ENCODE data around the gene BTLA. TPM values are rescaled to one million over a fixed set of nuclear protein-coding genes. Genes with fewer than 3 reads are reported as not detected.

BTLA gene
- polyA plus RNA-seq, 1 experiment, result not detected

GRCh38 chr3:112508860-112509259 is 9.6 kb upstream of the BTLA start:
- peaks cover 3% of the 10 kb centered on the region for H3K27me3 ChIP-seq (ENCODE audit: control insufficient read depth, insufficient read depth, low read length)
- CTCF ChIA-PET, result interaction anchor here (0.6 kb wide), 1 partner anchor 361 kb away, joined by 3 read pairs; no protein-coding TSS in a partner anchor
- POLR2A ChIA-PET, result no interaction called here

GRCh38 chr3:112508261-112508660 is 9.0 kb upstream of the BTLA start:
- Histone ChIP-seq H3K27ac (ENCODE audit: low read depth, low read length) (no peak overlapping the region), H3K4me3 (ENCODE audit: low read depth, low read length) (no peak overlapping the region), H3K9me3 (ENCODE audit: control insufficient read depth, insufficient read depth, low read length) (no peaks in the 10 kb centered on the region), H3K27me3 (ENCODE audit: control insufficient read depth, insufficient read depth, low read length) (peaks cover 5% of the 10 kb centered on the region)
- TF ChIP-seq CTCF (IDR thresholded peaks at IDR 0.05; ENCODE audit: low read depth, low read length), result no peak
- ChIA-PET POLR2A (no interaction called here), CTCF (interaction anchor here (0.6 kb wide), 1 partner anchor 360 kb away, joined by 3 read pairs; no protein-coding TSS in a partner anchor)
- DNase-seq (ENCODE audit: low read depth, low spot score), result no peak

More at GRCh38 chr3:112508860-112509259, 9.6 kb upstream of the BTLA start:
- Histone ChIP-seq H3K9me3 (ENCODE audit: control insufficient read depth, insufficient read depth, low read length) (no peaks in the 10 kb centered on the region), H3K4me3 (ENCODE audit: low read depth, low read length) (no peak overlapping the region), H3K27ac (ENCODE audit: low read depth, low read length) (no peak overlapping the region)
- no peak for TF ChIP-seq CTCF (IDR thresholded peaks at IDR 0.05; ENCODE audit: low read depth, low read length)
- no peak for DNase-seq (ENCODE audit: low read depth, low spot score)

- H3K9me3 ChIP-seq (ENCODE audit: control insufficient read depth, insufficient read depth, low read length), result no peaks in the 10 kb centered on the region
- no peak overlapping the region for H3K4me3 ChIP-seq (ENCODE audit: low read depth, low read length)
- DNase-seq (ENCODE audit: low read depth, low spot score), result no peak
- ChIA-PET CTCF (no interaction called here), POLR2A (no interaction called here)
- peaks cover 5% of the 10 kb centered on the region for H3K27me3 ChIP-seq (ENCODE audit: control insufficient read depth, insufficient read depth, low read length)
- TF ChIP-seq CTCF (IDR thresholded peaks at IDR 0.05; ENCODE audit: low read depth, low read length), result no peak
- no peak overlapping the region for H3K27ac ChIP-seq (ENCODE audit: low read depth, low read length)
Observed at GRCh38 chr3:112505907-112506306, 6.6 kb upstream of the BTLA start.

- ChIA-PET POLR2A (no interaction called here), CTCF (interaction anchor here (0.6 kb wide), 1 partner anchor 17 kb away, joined by 3 read pairs; no protein-coding TSS in a partner anchor)
- peaks cover 5% of the 10 kb centered on the region for H3K27me3 ChIP-seq (ENCODE audit: control insufficient read depth, insufficient read depth, low read length)
- TF ChIP-seq CTCF (IDR thresholded peaks at IDR 0.05; ENCODE audit: low read depth, low read length), result no peak
- DNase-seq (ENCODE audit: low read depth, low spot score), result no peak
- no peak overlapping the region for H3K4me3 ChIP-seq (ENCODE audit: low read depth, low read length)
- no peak overlapping the region for H3K27ac ChIP-seq (ENCODE audit: low read depth, low read length)
- H3K9me3 ChIP-seq (ENCODE audit: control insufficient read depth, insufficient read depth, low read length), result no peaks in the 10 kb centered on the region
Observed at GRCh38 chr3:112504123-112504522, 4.9 kb upstream of the BTLA start.

- Histone ChIP-seq H3K9me3 (ENCODE audit: control insufficient read depth, insufficient read depth, low read length) (no peaks in the 10 kb centered on the region), H3K27me3 (ENCODE audit: control insufficient read depth, insufficient read depth, low read length) (peaks cover 5% of the 10 kb centered on the region), H3K4me3 (ENCODE audit: low read depth, low read length) (no peak overlapping the region), H3K27ac (ENCODE audit: low read depth, low read length) (no peak overlapping the region)
- TF ChIP-seq CTCF (IDR thresholded peaks at IDR 0.05; ENCODE audit: low read depth, low read length), result no peak
- ChIA-PET POLR2A (no interaction called here), CTCF (no interaction called here)
- DNase-seq (ENCODE audit: low read depth, low spot score), result no peak
Observed at GRCh38 chr3:112503304-112503972, 4.2 kb upstream of the BTLA start.
